HL-60 (cell line): ENCODE results near the gene ZFAND3.

Experiments used
- POLR2AphosphoS5 ChIP-seq: IDR thresholded peaks from 2 replicates; pipeline ENCODE4 v1.6.1; 2012; ENCODE audit warnings: low read depth
- TF ChIP-seq, protein P1 (sequence below): IDR thresholded peaks from one replicate; pipeline ENCODE4 v1.5.1; 2011; ENCODE audit warnings: low read length, control low read depth, inconsistent platforms; ENCODE audit not compliant: insufficient read depth
- TF ChIP-seq, protein P2 (sequence below): IDR thresholded peaks from 2 replicates; pipeline ENCODE4 v1.6.1; 2012; ENCODE audit warnings: low read depth; ENCODE audit not compliant: insufficient replicate concordance

DNA sequence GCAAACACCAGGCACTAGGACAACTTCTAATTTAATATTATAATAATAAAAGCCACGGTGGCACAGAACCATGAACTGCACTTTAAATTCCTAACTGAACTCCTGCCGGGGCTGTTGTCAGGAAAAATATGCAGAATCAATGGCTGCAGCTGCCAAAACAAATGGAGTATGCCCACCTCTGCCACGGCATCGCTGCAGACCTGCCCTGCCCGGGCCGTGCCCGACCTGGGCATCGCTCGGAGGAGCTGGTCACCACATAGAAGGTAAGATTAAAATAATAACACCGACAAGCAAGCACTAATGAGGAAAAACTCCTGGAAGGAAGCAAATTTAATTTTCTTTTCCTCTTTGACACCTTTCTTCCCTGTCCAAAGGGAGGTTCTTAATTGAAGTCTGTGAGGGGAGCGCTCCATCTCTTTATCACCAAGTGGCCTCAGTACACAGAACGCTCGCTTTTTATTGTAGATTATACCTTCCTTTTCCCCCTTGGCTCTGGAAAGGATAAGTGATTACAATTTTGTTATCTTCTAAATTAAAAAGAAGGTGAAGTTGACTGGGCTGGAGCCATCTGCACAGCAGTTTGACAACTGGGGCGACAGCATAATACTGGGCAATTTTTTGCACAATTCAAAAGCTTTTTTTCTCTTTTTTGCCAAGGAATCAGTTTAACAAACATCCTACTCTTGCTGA, 351.3 kb downstream of the ZFAND3 start:
- TF ChIP-seq, protein P1, sequence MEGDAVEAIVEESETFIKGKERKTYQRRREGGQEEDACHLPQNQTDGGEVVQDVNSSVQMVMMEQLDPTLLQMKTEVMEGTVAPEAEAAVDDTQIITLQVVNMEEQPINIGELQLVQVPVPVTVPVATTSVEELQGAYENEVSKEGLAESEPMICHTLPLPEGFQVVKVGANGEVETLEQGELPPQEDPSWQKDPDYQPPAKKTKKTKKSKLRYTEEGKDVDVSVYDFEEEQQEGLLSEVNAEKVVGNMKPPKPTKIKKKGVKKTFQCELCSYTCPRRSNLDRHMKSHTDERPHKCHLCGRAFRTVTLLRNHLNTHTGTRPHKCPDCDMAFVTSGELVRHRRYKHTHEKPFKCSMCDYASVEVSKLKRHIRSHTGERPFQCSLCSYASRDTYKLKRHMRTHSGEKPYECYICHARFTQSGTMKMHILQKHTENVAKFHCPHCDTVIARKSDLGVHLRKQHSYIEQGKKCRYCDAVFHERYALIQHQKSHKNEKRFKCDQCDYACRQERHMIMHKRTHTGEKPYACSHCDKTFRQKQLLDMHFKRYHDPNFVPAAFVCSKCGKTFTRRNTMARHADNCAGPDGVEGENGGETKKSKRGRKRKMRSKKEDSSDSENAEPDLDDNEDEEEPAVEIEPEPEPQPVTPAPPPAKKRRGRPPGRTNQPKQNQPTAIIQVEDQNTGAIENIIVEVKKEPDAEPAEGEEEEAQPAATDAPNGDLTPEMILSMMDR, result no peak
- TF ChIP-seq, protein P2, sequence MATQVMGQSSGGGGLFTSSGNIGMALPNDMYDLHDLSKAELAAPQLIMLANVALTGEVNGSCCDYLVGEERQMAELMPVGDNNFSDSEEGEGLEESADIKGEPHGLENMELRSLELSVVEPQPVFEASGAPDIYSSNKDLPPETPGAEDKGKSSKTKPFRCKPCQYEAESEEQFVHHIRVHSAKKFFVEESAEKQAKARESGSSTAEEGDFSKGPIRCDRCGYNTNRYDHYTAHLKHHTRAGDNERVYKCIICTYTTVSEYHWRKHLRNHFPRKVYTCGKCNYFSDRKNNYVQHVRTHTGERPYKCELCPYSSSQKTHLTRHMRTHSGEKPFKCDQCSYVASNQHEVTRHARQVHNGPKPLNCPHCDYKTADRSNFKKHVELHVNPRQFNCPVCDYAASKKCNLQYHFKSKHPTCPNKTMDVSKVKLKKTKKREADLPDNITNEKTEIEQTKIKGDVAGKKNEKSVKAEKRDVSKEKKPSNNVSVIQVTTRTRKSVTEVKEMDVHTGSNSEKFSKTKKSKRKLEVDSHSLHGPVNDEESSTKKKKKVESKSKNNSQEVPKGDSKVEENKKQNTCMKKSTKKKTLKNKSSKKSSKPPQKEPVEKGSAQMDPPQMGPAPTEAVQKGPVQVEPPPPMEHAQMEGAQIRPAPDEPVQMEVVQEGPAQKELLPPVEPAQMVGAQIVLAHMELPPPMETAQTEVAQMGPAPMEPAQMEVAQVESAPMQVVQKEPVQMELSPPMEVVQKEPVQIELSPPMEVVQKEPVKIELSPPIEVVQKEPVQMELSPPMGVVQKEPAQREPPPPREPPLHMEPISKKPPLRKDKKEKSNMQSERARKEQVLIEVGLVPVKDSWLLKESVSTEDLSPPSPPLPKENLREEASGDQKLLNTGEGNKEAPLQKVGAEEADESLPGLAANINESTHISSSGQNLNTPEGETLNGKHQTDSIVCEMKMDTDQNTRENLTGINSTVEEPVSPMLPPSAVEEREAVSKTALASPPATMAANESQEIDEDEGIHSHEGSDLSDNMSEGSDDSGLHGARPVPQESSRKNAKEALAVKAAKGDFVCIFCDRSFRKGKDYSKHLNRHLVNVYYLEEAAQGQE, result no peak
- TF ChIP-seq POLR2AphosphoS5, result no peak
